ENCODE results near the gene MYO10. TPM values are rescaled to one million over a fixed set of nuclear protein-coding genes. Genes with fewer than 3 reads are reported as not detected.
"Not testable (repeated sequence)": the region's sequence is repeated elsewhere in the genome, so short reads cannot be mapped to it uniquely, and the experiment has no call there.

MYO10 gene
- total RNA-seq, 4 donors from 2014 or later = 3.4 to 28.7 (median 13.4) TPM

- no peak for ATAC-seq
- in situ Hi-C loops (cut with MboI; ENCODE audit: low sequenced_read_pairs in 4 of 4) = no loop called here
- no peaks in the 10 kb centered on the region for H3K36me3 ChIP-seq
Measured at GRCh38 chr5:16742938-16743337, 193.2 kb downstream of the MYO10 start.

DNA sequence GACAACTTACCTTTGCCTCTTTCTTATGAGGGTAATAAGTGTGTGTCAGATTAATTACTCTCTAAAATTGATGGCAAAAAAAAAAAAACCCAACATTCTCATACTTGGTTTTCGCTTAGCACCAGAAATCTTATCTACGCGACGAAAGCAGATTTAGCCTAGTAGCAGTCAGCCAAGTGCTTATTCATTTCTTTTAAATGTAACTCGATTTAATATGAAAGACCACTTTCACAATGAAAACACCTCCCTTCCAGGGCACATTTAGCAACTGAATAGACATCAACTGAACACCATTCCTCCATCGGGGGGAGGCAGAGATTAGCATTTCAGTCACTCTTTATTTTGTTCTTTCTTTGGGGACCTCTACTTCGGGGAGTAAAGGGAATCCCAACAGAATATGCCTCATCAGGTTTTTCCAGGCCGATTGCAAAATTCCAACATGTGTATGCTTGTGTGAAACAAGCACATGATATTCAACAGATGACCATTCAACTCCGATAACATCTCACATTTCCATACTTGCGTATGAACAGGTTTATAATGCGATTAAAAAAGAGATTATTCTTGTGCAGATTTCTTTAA is 195.2 kb downstream of the MYO10 start:
- Histone ChIP-seq H3K27me3 (no peaks in the 10 kb centered on the region), H3K4me3 (no peak overlapping the region), H3K4me1 (peaks cover 2 to 3% of the 10 kb centered on the region in 2 donors), H3K36me3 (no peaks in the 10 kb centered on the region), H3K27ac (no peak overlapping the region), H3K9me3 (no peaks in the 10 kb centered on the region)
- intact Hi-C loops (cut with DNase I; ENCODE audit: low total_unique reads) (no loop called here), in situ Hi-C loops (cut with MboI; ENCODE audit: low sequenced_read_pairs in 4 of 4) (no loop called here)
- DNase-seq = no peak
- ATAC-seq = peak; percentile 39 to 69
- TF ChIP-seq, protein P1, sequence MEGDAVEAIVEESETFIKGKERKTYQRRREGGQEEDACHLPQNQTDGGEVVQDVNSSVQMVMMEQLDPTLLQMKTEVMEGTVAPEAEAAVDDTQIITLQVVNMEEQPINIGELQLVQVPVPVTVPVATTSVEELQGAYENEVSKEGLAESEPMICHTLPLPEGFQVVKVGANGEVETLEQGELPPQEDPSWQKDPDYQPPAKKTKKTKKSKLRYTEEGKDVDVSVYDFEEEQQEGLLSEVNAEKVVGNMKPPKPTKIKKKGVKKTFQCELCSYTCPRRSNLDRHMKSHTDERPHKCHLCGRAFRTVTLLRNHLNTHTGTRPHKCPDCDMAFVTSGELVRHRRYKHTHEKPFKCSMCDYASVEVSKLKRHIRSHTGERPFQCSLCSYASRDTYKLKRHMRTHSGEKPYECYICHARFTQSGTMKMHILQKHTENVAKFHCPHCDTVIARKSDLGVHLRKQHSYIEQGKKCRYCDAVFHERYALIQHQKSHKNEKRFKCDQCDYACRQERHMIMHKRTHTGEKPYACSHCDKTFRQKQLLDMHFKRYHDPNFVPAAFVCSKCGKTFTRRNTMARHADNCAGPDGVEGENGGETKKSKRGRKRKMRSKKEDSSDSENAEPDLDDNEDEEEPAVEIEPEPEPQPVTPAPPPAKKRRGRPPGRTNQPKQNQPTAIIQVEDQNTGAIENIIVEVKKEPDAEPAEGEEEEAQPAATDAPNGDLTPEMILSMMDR (IDR thresholded peaks at IDR 0.05 in 4 of 5, conservative IDR thresholded peaks at IDR 0.05 in 1 of 5) = no peak
- no peak for TF ChIP-seq POLR2A (IDR thresholded peaks at IDR 0.05)

More at GRCh38 chr5:16742938-16743337, 193.2 kb downstream of the MYO10 start:
- Histone ChIP-seq H3K4me1 (no peaks in the 10 kb centered on the region), H3K27me3 (no peaks in the 10 kb centered on the region), H3K27ac (no peak overlapping the region), H3K4me3 (no peak overlapping the region), H3K9me3 (no peaks in the 10 kb centered on the region)
- DNase-seq = no peak
- TF ChIP-seq, protein P1 (IDR thresholded peaks at IDR 0.05 in 4 of 5, conservative IDR thresholded peaks at IDR 0.05 in 1 of 5) = no peak
- TF ChIP-seq POLR2A (IDR thresholded peaks at IDR 0.05) = no peak
- intact Hi-C loops (cut with DNase I; ENCODE audit: low total_unique reads) = no loop called here

- H3K4me1 ChIP-seq = peaks cover 3 to 5% of the 10 kb centered on the region in 2 donors
- H3K9me3 ChIP-seq = no peaks in the 10 kb centered on the region
- H3K27ac ChIP-seq = no peak overlapping the region
- TF ChIP-seq, protein P1 (IDR thresholded peaks at IDR 0.05 in 4 of 5, conservative IDR thresholded peaks at IDR 0.05 in 1 of 5) = no peak
- TF ChIP-seq POLR2A (IDR thresholded peaks at IDR 0.05) = no peak
- intact Hi-C loops (cut with DNase I; ENCODE audit: low total_unique reads) = no loop called here
- in situ Hi-C loops (cut with MboI; ENCODE audit: low sequenced_read_pairs in 4 of 4) = no loop called here
- H3K27me3 ChIP-seq = no peaks in the 10 kb centered on the region
- no peak for ATAC-seq
- no peak overlapping the region for H3K4me3 ChIP-seq
- H3K36me3 ChIP-seq = no peaks in the 10 kb centered on the region
- no peak for DNase-seq
Measured at GRCh38 chr5:16740066-16740810, 195.8 kb downstream of the MYO10 start.

GRCh38 chr5:16738393-16738792 is 197.7 kb downstream of the MYO10 start:
- H3K27me3 ChIP-seq; H3K27ac ChIP-seq; intact Hi-C loops (cut with DNase I; ENCODE audit: low total_unique reads); ATAC-seq; DNase-seq; H3K4me3 ChIP-seq; in situ Hi-C loops (cut with MboI; ENCODE audit: low sequenced_read_pairs in 4 of 4); H3K36me3 ChIP-seq; H3K4me1 ChIP-seq; H3K9me3 ChIP-seq: not testable (repeated sequence)

- Histone ChIP-seq H3K4me3 (no peak overlapping the region), H3K27me3 (no peaks in the 10 kb centered on the region), H3K9me3 (no peaks in the 10 kb centered on the region), H3K4me1 (peaks cover 3 to 5% of the 10 kb centered on the region in 2 donors), H3K27ac (no peak overlapping the region), H3K36me3 (no peaks in the 10 kb centered on the region)
- in situ Hi-C loops (cut with MboI; ENCODE audit: low sequenced_read_pairs in 4 of 4) = no loop called here
- DNase-seq = no peak
- no peak for TF ChIP-seq POLR2A (IDR thresholded peaks at IDR 0.05)
- intact Hi-C loops (cut with DNase I; ENCODE audit: low total_unique reads) = no loop called here
- no peak for ATAC-seq
Measured at GRCh38 chr5:16737620-16738364, 198.3 kb downstream of the MYO10 start.
